Subcutaneous abdominal adipose tissue (tissue), 5 donors: ENCODE measurements around the gene ZBTB44.
"Not testable (repeated sequence)": the region's sequence is repeated elsewhere in the genome, so short reads cannot be mapped to it uniquely, and the experiment has no call there.

Experiments used
- H3K27ac ChIP-seq: one replicate; pipeline ENCODE4 v1.7.0; 2013; ENCODE audit warnings: low read depth, mild to moderate bottlenecking, inconsistent platforms, low read length, moderate library complexity
- H3K27me3 ChIP-seq, 5 donors: one replicate each; pipeline ENCODE4 v1.7.0; 2013; ENCODE audit warnings: low read length in 5 of 5, inconsistent platforms in 1 of 5; ENCODE audit not compliant: control insufficient read depth in 5 of 5, insufficient read depth in 4 of 5
- H3K36me3 ChIP-seq, 5 donors: one replicate each; pipeline ENCODE4 v1.7.0; 2013; ENCODE audit warnings: low read length in 5 of 5; ENCODE audit not compliant: control insufficient read depth in 5 of 5, insufficient read depth in 5 of 5
- H3K4me1 ChIP-seq, 5 donors: one replicate each; pipeline ENCODE4 v1.7.0; 2013; ENCODE audit warnings: low read length in 5 of 5, mild to moderate bottlenecking in 3 of 5, moderate library complexity in 1 of 5; ENCODE audit not compliant: control insufficient read depth in 5 of 5, insufficient read depth in 5 of 5
- H3K4me3 ChIP-seq, 5 donors: one replicate each; pipeline ENCODE4 v1.7.0; 2013; ENCODE audit warnings: low read length in 5 of 5, low read depth in 1 of 5
- H3K9ac ChIP-seq, 5 donors: one replicate each; pipeline ENCODE4 v1.7.0; 2013; ENCODE audit warnings: low read length in 5 of 5, mild to moderate bottlenecking in 4 of 5, moderate library complexity in 3 of 5
- H3K9me3 ChIP-seq, 5 donors: one replicate each; pipeline ENCODE4 v1.7.0; 2013; ENCODE audit warnings: low read length in 5 of 5; ENCODE audit not compliant: control insufficient read depth in 5 of 5
- donor health status: healthy.
- donor health status: healthy.
- donor health status: healthy.
- donor health status: healthy.
- donor health status: healthy.

Gene ZBTB44

GRCh38 chr11:130282111-130282510 lies 32.6 kb downstream of the ZBTB44 start:
- H3K4me1 ChIP-seq = peaks cover 0 to 7% (median 0%) of the 10 kb centered on the region in 5 donors
- no peaks in the 10 kb centered on the region for H3K27me3 ChIP-seq
- H3K36me3 ChIP-seq = peaks cover 0 to 6% (median 0%) of the 10 kb centered on the region in 5 donors
- peaks cover 0 to 11% (median 5%) of the 10 kb centered on the region in 5 donors for H3K9me3 ChIP-seq
- no peak overlapping the region for H3K27ac ChIP-seq
- no peak overlapping the region for H3K9ac ChIP-seq
- H3K4me3 ChIP-seq = no peak overlapping the region

GRCh38 chr11:130281341-130281740 lies 33.4 kb downstream of the ZBTB44 start:
- H3K27ac ChIP-seq, H3K4me3 ChIP-seq, H3K4me1 ChIP-seq, H3K9ac ChIP-seq, H3K27me3 ChIP-seq, H3K36me3 ChIP-seq: not testable (repeated sequence)
- peaks cover 0 to 11% (median 5%) of the 10 kb centered on the region in 5 donors for H3K9me3 ChIP-seq

GRCh38 chr11:130279989-130280388 lies 34.7 kb downstream of the ZBTB44 start:
- H3K9me3 ChIP-seq = peaks cover 0 to 11% (median 5%) of the 10 kb centered on the region in 5 donors
- no peaks in the 10 kb centered on the region for H3K27me3 ChIP-seq
- H3K27ac ChIP-seq = no peak overlapping the region
- H3K4me1 ChIP-seq = peaks cover 0 to 7% (median 0%) of the 10 kb centered on the region in 5 donors
- peaks cover 0 to 6% (median 0%) of the 10 kb centered on the region in 5 donors for H3K36me3 ChIP-seq
- H3K9ac ChIP-seq = no peak overlapping the region
- H3K4me3 ChIP-seq = no peak overlapping the region

- H3K4me1 ChIP-seq = peaks cover 0 to 7% (median 0%) of the 10 kb centered on the region in 5 donors
- no peak overlapping the region for H3K27ac ChIP-seq
- peaks cover 0 to 11% (median 5%) of the 10 kb centered on the region in 5 donors for H3K9me3 ChIP-seq
- peaks cover 0 to 6% (median 0%) of the 10 kb centered on the region in 5 donors for H3K36me3 ChIP-seq
- H3K4me3 ChIP-seq = no peak overlapping the region
- no peak overlapping the region for H3K9ac ChIP-seq
- no peaks in the 10 kb centered on the region for H3K27me3 ChIP-seq
Observed at GRCh38 chr11:130278745-130279144, 36.0 kb downstream of the ZBTB44 start.

- no peaks in the 10 kb centered on the region for H3K27me3 ChIP-seq
- no peak overlapping the region for H3K9ac ChIP-seq
- peaks cover 0 to 6% (median 0%) of the 10 kb centered on the region in 5 donors for H3K36me3 ChIP-seq
- no peak overlapping the region for H3K4me3 ChIP-seq
- H3K27ac ChIP-seq = no peak overlapping the region
- peaks cover 0 to 11% (median 5%) of the 10 kb centered on the region in 5 donors for H3K9me3 ChIP-seq
- peaks cover 0 to 3% (median 0%) of the 10 kb centered on the region in 5 donors for H3K4me1 ChIP-seq
Observed at GRCh38 chr11:130278151-130278550, 36.6 kb downstream of the ZBTB44 start.

- peaks cover 0 to 7% (median 0%) of the 10 kb centered on the region in 5 donors for H3K4me1 ChIP-seq
- H3K4me3 ChIP-seq = no peak overlapping the region
- peaks cover 0 to 6% (median 0%) of the 10 kb centered on the region in 5 donors for H3K36me3 ChIP-seq
- H3K27ac ChIP-seq = no peak overlapping the region
- no peak overlapping the region for H3K9ac ChIP-seq
- H3K27me3 ChIP-seq = no peaks in the 10 kb centered on the region
- H3K9me3 ChIP-seq = peaks cover 0 to 2% (median 0%) of the 10 kb centered on the region in 5 donors
Observed at GRCh38 chr11:130272336-130272735, 42.4 kb downstream of the ZBTB44 start.

GRCh38 chr11:130269326-130269943 lies 45.3 kb downstream of the ZBTB44 start:
- H3K36me3 ChIP-seq = peaks cover 3 to 11% (median 9%) of the 10 kb centered on the region in 5 donors
- H3K4me3 ChIP-seq = no peak overlapping the region
- H3K4me1 ChIP-seq = peaks cover 0 to 7% (median 0%) of the 10 kb centered on the region in 5 donors
- no peak overlapping the region for H3K27ac ChIP-seq
- H3K9ac ChIP-seq = no peak overlapping the region
- no peaks in the 10 kb centered on the region for H3K9me3 ChIP-seq
- H3K27me3 ChIP-seq = no peaks in the 10 kb centered on the region

- Histone ChIP-seq H3K27me3 (no peaks in the 10 kb centered on the region), H3K4me3 (no peak overlapping the region), H3K27ac (no peak overlapping the region), H3K9me3 (peaks cover 3 to 4% (median 3%) of the 10 kb centered on the region in 5 donors), H3K4me1 (no peaks in the 10 kb centered on the region), H3K36me3 (peaks cover 13 to 39% (median 23%) of the 10 kb centered on the region in 5 donors), H3K9ac (no peak overlapping the region)
Observed at GRCh38 chr11:130263351-130263750, 51.4 kb downstream of the ZBTB44 start.

GRCh38 chr11:130262424-130262823 lies 52.3 kb downstream of the ZBTB44 start:
- Histone ChIP-seq H3K27ac (no peak overlapping the region), H3K4me1 (no peaks in the 10 kb centered on the region), H3K9ac (no peak overlapping the region), H3K36me3 (peaks cover 13 to 39% (median 23%) of the 10 kb centered on the region in 5 donors), H3K27me3 (no peaks in the 10 kb centered on the region), H3K9me3 (peaks cover 3 to 5% (median 4%) of the 10 kb centered on the region in 5 donors), H3K4me3 (no peak overlapping the region)

- no peak overlapping the region for H3K9ac ChIP-seq
- H3K36me3 ChIP-seq = peaks cover 13 to 38% (median 23%) of the 10 kb centered on the region in 5 donors
Observed at GRCh38 chr11:130261571-130261970, 53.1 kb downstream of the ZBTB44 start.

More at GRCh38 chr11:130261571-130261970, 53.1 kb downstream of the ZBTB44 start:
- Histone ChIP-seq H3K4me3 (no peak overlapping the region), H3K9me3 (peaks cover 3 to 5% (median 4%) of the 10 kb centered on the region in 5 donors), H3K27ac (no peak overlapping the region), H3K4me1 (no peaks in the 10 kb centered on the region), H3K27me3 (no peaks in the 10 kb centered on the region)
